Stromal cell of bone marrow (primary cell): ENCODE measurements around the gene GABRQ.

Source experiments
- DNase-seq: peaks from one replicate; pipeline ENCODE4 v3.0.0-alpha.2; 2012; ENCODE audit warnings: low read depth

The GABRQ gene

GRCh38 chrX:152637649-152638442, at the start of gene GABRQ:
GABRQ (plus strand) TSS chrX:152637895; CDS start chrX:152638203, 308 bp downstream.
- no peak for DNase-seq

GRCh38 chrX:152588206-152588605, 49.5 kb upstream of the GABRQ start:
- DNase-seq: no peak

GRCh38 chrX:152600853-152601633, 36.7 kb upstream of the GABRQ start:
- DNase-seq: no peak

GRCh38 chrX:152601848-152602616, 35.7 kb upstream of the GABRQ start:
- DNase-seq: no peak

GRCh38 chrX:152614791-152615190, 22.9 kb upstream of the GABRQ start:
- no peak for DNase-seq

GRCh38 chrX:152619897-152620296, 17.8 kb upstream of the GABRQ start:
- DNase-seq: no peak

- DNase-seq: peak; percentile 15
Measured at GRCh38 chrX:152632445-152633097, 5.1 kb upstream of the GABRQ start.

- peak; percentile 20 for DNase-seq
Measured at GRCh38 chrX:152635941-152636340, 1.8 kb upstream of the GABRQ start.

GRCh38 chrX:152638443-152638904, 779 bp downstream of the GABRQ start:
- DNase-seq: no peak

GRCh38 chrX:152639426-152639825, 1.7 kb downstream of the GABRQ start:
- no peak for DNase-seq

- no peak for DNase-seq
Measured at GRCh38 chrX:152640034-152640818, 2.5 kb downstream of the GABRQ start.

- DNase-seq: no peak
Measured at GRCh38 chrX:152641256-152641875, 3.7 kb downstream of the GABRQ start.

GRCh38 chrX:152641996-152642395, 4.3 kb downstream of the GABRQ start:
- no peak for DNase-seq

GRCh38 chrX:152642931-152643564, 5.4 kb downstream of the GABRQ start:
- no peak for DNase-seq

GRCh38 chrX:152646961-152647360, 9.3 kb downstream of the GABRQ start:
- no peak for DNase-seq

- no peak for DNase-seq
Measured at GRCh38 chrX:152647978-152648377, 10.3 kb downstream of the GABRQ start.

GRCh38 chrX:152652060-152652459, 14.4 kb downstream of the GABRQ start:
- DNase-seq: no peak

GRCh38 chrX:152652467-152652866, 14.8 kb downstream of the GABRQ start:
- DNase-seq: no peak

- DNase-seq: no peak
Measured at GRCh38 chrX:152656087-152656486, 18.4 kb downstream of the GABRQ start.

GRCh38 chrX:152656890-152657289, 19.2 kb downstream of the GABRQ start:
- DNase-seq: no peak
